ENCODE results near the gene RABEP2. TPM values are rescaled to one million over a fixed set of nuclear protein-coding genes. Genes with fewer than 3 reads are reported as not detected.

RABEP2 gene
- total RNA-seq, 1 experiment from 2014 or later = 17.5 TPM

- Mint-ChIP-seq H3K9me3 (no peaks in the 10 kb centered on the region), H3K4me1 (peaks cover 11 to 12% of the 10 kb centered on the region in 2 experiments), H3K27me3 (ENCODE audit: low read depth) (peaks cover 10% of the 10 kb centered on the region), H3K27ac (peak within 1 kb of the TSS in 2 of 3 experiments; percentile 88 to 94; a peak in 5 of 7 replicates), H3K4me3 (no peak within 1 kb of the TSS), H3K36me3 (ENCODE audit: insufficient read depth in 1 of 3, low read depth in 3 of 3) (no peaks in the 10 kb centered on the region; a peak in 1 of 7 replicates)
- Histone ChIP-seq H3K4ac (ENCODE audit: low read depth, low read length) (no peak within 1 kb of the TSS), H3K9me3 (ENCODE audit: control insufficient read depth, low read depth, low read length) (no peaks in the 10 kb centered on the region), H3K23ac (ENCODE audit: insufficient read length, low read depth, low read length) (no peak within 1 kb of the TSS), H3T11ph (ENCODE audit: low read length) (no peak within 1 kb of the TSS), H3K23me2 (ENCODE audit: insufficient read length, low read depth, low read length, poor library complexity, severe bottlenecking) (peaks cover 5% of the 10 kb centered on the region), H3K9ac (ENCODE audit: extremely low read depth, insufficient read length, low read length) (no peak within 1 kb of the TSS), H2BK12ac (ENCODE audit: insufficient read length, low read depth, low read length) (no peak within 1 kb of the TSS), H2AK5ac (ENCODE audit: insufficient read length, low read length) (no peak within 1 kb of the TSS), H3K27ac (ENCODE audit: insufficient read length, low read depth, low read length) (no peak within 1 kb of the TSS), H3K27me3 (ENCODE audit: insufficient read depth, low read length) (no peaks in the 10 kb centered on the region), H4K91ac (ENCODE audit: insufficient read length, low read depth, low read length) (no peak within 1 kb of the TSS), H2BK5ac (ENCODE audit: insufficient read length, low read length) (no peak within 1 kb of the TSS), H2BK120ac (ENCODE audit: low read depth, low read length, poor library complexity, severe bottlenecking) (no peak within 1 kb of the TSS), H3K79me1 (ENCODE audit: insufficient read depth, low read depth, low read length, poor library complexity, severe bottlenecking) (no peaks in the 10 kb centered on the region), H2AFZ (ENCODE audit: low read length) (no peak within 1 kb of the TSS), H3K56ac (ENCODE audit: insufficient read length, low read depth, low read length) (no peak within 1 kb of the TSS), H3K14ac (ENCODE audit: insufficient read depth, low read length) (no peak within 1 kb of the TSS; the same call in 1 of the 2 replicates), H3K79me2 (ENCODE audit: insufficient read depth, low read length) (no peaks in the 10 kb centered on the region), H3K18ac (ENCODE audit: insufficient read length, low read depth, low read length) (no peak within 1 kb of the TSS), H2BK20ac (ENCODE audit: low read depth, low read length, poor library complexity, severe bottlenecking) (no peak within 1 kb of the TSS), H2BK15ac (ENCODE audit: low read depth, low read length) (no peak within 1 kb of the TSS), H4K8ac (replicated peaks; ENCODE audit: insufficient read length, low read depth, low read length) (no peak within 1 kb of the TSS), H3K4me1 (ENCODE audit: insufficient read depth, low read length) (no peaks in the 10 kb centered on the region), H4K5ac (ENCODE audit: insufficient read length, low read depth, low read length) (no peak within 1 kb of the TSS), H3K4me2 (ENCODE audit: insufficient read depth, insufficient read length, low read length) (no peak within 1 kb of the TSS), H4K20me1 (ENCODE audit: control insufficient read depth, insufficient read depth, insufficient read length) (no peaks in the 10 kb centered on the region)
- no peak for DNase-seq
- TF ChIP-seq CTCF (conservative IDR thresholded peaks at IDR 0.05) = no peak
- no CpG with 5 or more reads among the region's 10 CpGs for WGBS (ENCODE audit: extremely low coverage, insufficient read length, low lambda C conversion rate)
These were observed 6.8 kb upstream of the RABEP2 start, which contains the start of gene CD19 for GRCh38 chr16:28931801-28932225. CD19 (plus strand) TSS chr16:28931971; CDS start chr16:28932001, 30 bp downstream.
